NCI-H510A treated with DMSO at 0.1 percent for 48 hours (cell line): ENCODE measurements around the gene ZNF598.
A peak's percentile ranks its signal among the peaks of the same experiment; 100 is the strongest.
"Not testable (repeated sequence)": the region's sequence is repeated elsewhere in the genome, so short reads cannot be mapped to it uniquely, and the experiment has no call there.

Source experiments
- DNase-seq: peaks from one replicate; lab custom pipeline; 2025; lab: John Stamatoyannopoulos, UW

Gene ZNF598

DNA sequence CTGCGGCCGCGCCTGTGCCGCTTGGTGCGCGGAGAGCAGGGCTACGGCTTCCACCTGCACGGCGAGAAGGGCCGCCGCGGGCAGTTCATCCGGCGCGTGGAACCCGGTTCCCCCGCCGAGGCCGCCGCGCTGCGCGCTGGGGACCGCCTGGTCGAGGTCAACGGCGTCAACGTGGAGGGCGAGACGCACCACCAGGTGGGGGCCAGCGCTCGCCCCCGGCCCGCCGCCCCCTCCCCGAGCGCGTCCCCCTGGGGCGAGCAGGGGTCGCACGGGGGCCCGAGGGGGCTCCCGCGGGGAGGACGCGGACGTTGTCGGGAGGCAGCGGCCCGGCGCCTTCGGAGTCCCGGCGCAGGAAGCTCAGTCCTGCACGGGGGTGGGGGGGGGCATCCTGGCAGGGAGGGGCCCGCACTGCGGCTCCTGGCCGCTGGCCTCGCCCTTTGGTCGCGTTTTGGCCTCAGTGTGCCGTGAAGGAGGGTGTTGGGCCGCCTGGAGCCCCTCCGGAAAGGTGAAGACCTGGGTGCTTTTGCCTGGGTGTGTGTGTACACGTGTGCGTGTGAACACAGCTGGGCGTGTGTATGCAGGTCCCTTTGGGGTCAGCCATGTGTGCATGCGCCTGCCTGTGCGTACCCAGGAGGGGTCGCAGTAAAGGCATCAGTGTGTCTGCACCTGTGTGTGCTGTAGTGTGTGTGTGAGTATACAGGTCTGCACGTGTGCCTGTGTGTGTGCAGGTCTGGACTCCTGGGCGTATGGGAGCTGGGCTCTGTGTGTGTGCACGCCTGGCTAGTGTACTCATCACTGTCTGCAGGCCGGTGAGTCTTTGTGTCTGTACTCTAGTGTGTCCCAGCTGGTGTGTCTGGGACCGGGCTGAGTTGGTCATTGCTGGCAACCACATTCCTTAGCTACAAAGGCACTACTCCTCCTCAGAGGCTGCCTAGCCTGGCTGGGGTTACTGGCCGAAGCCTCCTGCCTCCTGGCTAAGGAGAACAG lies 17.7 kb upstream of the ZNF598 start:
- DNase-seq = no peak

DNA sequence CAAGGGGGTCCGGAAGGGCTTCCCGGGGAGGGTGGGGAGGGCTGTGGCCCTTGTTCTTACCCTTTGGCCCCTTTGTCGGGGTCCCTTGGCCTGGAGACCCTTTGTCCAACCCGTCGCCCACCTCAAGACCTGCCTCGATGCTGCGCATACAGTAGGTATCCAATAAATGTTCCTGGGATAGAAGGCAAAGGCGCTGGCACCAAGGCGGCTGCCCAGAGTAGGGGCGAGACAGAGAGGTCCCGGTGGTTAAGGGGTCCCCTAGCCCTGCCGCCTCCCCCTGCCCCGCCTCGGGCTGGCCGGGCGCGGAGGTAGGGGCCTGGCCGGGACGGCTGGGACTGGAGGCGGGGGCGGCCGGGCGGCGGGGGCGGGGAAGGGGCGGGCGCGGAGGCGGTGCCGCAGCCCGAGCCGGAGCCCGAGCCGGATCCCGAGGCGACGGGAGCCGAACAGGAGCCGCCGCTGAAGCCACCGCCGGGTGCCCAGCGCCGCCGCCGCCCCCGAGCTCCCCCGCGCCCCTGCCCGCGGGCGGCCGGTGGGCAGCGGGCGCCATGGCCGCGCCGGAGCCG lies 16.9 kb upstream of the ZNF598 start, which contains the start of gene NHERF2:
Gene NHERF2, plus strand, starts transcription at position 442 of the 563 bp plus-strand sequence. Its CDS starts 104 bp downstream, at position 546.
- DNase-seq = no peak

DNA sequence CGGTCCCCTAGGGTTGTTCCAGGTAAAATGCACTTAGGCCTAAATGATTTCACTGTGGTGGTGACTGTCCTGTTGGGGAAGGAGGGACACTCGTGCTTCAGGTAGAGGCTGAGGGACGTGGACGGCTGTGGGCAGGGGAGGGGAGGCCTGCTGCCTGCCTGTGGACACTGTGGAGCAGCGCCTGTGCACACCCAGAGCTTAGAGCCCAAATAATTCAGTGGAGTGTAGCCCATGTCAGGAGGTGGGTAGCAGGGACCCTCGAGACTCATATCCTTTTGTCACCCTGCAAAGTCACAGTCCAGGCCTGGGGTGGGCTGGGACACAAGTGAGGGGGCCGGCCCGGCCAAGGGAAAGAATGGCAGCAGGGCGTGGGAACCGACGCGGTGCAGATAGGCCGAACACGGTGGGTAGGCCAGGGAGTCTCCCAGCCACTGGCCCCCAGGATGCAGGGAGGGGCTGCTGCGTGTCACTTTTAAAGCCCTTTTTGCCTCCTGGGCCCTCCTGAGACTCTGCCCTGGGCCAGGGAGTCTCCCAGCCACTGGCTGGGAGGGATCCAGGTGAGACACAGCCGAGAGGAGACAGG lies 16.3 kb upstream of the ZNF598 start:
- DNase-seq = no peak

DNA sequence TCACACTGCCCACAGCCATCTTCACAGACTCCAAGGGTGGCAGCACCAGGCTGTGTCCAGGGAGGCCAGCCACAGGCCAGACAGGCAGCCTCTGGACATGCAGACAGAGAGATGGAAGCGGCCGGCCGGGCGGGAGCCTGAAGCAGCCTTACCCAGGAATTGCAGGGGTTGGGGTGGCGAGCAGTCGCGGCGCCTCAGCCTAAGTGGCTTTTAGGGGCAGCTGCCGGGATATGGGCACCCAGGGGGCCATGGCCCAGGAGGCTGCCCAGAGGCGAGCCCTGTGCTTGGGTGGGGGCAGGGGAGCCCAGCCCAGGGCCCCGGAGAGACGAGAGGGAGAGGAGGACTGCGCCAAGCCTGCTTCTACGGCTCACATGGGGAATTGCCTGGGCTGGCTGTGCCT lies 15.6 kb upstream of the ZNF598 start:
- DNase-seq = no peak

DNA sequence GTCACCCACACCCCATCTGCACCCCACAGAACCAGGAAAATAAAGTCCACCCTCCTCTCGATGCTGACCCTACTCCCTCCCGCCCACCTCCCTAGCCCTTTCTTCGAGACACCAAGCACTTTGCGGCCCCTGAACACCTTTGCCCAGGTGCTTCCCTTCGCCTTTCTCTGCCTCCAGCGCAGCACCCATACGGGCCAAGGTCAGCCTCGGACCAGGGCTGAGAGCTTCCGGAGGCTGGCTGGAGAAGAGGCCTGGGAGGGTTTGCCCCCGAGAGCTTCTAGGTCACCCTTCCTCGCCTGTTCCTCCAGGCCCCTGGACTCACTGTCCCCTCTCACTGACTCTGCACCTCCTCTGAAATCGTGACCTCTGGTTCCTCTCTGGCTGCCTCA lies 14.4 kb upstream of the ZNF598 start:
- no peak for DNase-seq

DNA sequence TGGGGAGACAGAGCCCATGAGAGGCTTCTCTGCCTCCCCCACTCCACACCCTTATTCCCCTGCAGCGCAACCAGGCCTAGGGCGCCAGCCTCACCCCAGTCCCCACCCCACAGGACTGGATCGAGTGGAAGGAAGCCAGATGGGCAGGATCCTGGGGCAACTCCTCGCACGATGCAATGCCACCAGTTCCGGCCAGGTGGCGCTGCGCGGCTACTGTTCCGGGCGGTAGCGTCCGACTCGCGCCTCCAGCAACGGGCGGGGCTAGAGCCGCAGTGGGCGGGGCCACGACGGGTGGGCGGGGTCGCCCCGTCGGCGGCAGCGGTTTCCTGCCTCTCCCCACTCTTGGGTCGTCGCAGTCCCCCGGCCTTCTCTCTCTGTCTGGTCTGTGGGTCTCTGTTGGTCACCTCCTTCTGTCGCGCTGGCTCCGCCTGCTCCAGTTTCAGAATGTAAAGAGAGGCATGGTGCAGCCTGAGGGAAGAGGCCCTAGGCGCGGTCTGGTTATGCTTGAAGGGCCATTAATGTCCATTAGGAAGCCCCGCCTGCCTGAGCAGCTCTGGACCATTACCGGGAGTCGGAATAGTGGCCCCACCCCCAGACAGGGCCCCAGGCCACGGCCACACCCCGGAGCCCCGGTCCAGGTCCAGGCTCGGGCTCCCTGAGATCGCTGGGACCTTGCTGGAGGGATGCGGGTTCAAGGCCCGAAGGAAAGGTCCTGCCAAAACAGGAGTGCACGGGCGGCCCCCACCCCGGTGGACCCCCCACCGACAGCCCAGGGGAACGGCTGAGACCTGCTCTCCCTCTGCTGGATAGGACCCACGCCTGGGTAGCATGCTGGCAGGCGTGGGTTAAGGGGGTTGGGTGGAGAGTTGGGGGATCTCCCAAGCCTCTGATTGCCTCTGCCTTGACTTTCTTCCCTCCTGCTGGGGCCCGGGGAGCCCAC lies 13.7 kb upstream of the ZNF598 start:
- peak; percentile 70 for DNase-seq

DNA sequence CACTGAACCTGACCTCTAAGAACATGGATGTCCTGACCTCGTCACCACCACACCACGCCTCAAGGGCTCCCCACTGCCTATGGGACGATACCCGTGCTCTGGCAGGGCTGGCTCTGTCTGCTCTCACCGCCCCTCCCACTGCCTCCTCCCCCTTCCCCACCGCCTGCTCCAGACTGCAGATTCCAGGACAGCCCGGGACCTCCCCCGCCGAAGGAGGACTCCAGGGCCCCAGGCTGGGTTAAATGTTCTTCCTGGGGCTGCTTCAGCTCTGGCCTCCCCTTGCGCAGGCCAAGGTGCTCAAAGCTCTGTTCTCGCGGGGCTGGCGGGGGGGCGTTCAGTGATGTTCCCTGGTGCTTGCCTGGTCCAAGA lies 13.1 kb upstream of the ZNF598 start:
- DNase-seq = no peak

DNA sequence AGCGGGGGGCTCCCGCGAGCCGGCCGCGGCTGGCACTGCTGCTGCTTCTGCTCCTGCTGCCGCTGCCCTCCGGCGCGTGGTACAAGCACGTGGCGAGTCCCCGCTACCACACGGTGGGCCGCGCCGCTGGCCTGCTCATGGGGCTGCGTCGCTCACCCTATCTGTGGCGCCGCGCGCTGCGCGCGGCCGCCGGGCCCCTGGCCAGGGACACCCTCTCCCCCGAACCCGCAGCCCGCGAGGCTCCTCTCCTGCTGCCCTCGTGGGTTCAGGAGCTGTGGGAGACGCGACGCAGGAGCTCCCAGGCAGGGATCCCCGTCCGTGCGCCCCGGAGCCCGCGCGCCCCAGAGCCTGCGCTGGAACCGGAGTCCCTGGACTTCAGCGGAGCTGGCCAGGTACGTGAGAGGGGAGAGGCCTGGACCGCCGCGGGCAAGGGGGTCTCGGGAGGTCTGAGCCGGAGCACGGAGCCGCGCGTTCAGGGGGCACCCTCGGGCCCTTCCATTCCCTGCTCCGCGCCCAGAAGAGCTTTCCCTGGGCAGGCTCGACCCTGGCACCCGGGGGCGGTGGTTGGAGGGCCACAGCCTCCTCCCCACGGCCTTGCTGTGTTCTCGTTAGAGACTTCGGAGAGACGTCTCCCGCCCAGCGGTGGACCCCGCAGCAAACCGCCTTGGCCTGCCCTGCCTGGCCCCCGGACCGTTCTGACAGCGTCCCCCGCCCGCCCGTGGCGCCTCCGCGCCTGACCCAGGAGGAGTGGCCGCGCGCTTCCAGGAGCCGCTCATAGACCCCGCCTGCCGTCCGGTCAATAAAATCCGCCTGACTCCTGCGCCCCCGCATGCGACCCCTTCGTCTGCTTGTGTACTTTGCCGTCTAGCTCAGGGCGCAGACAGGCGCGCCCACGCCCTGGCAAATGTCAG lies 10.6 kb upstream of the ZNF598 start:
- no peak for DNase-seq

DNA sequence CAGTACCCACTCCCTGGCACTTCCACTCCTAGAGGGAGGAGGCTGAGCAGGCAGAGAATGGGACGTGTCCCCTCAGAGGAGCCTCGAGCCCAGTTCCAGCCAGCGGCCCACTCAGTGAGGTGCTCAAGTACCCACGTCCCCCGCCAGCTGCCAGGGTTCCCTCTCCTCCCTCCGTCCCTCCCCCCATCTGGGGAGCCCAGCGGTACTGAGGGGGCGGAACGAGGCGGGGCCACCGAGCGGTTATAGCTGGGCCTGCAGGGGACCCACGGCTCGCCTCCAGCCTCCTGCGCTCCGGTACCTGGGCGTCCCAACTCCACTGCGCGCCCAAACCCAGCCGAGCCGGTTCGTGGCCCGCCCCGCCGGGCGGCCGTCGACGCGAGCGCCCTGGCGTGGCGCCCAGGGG lies 9.9 kb upstream of the ZNF598 start, which contains the start of gene NPW:
Gene NPW, plus strand, starts transcription at position 268 of the 403 bp plus-strand sequence.
- no peak for DNase-seq

DNA sequence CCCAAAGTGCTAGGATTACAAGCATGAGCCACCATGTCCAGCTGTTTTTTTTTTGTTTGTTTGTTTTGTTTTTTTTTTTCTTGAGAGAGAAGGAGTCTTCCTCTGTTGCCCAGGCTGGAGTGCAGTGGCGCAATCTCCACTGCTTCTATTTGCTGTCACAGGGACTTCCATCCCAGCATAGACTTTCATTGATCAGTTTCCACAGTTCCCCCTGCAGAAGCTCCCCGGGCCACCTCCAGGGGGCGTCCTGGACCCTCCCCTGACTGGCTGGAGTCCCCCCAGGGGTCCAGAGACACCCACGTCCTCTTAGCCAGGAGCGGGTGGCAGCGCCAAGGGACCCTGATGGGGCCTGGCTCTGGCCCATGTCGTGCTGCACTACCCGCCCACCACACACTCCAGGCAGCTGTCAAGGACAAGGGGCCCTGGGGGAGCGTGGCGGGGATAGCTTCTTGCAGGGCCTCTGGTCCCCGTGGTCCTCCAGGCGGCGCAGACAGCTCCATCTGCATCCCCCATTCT lies 6.8 kb upstream of the ZNF598 start:
- DNase-seq = no peak

DNA sequence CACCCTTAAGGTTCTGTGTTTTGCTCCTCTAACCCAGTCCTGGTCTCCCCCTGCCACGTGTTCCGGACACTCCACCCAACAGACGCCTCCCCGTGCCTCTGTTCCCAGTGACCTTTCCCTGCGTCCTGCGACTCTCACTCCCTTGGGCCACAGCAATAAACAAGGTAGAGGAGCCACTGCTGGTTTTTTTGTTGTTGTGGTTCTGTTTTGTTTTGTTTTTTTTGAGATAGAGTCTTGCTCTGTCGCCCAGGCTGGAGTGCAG lies 6.3 kb upstream of the ZNF598 start:
- DNase-seq = no peak

DNA sequence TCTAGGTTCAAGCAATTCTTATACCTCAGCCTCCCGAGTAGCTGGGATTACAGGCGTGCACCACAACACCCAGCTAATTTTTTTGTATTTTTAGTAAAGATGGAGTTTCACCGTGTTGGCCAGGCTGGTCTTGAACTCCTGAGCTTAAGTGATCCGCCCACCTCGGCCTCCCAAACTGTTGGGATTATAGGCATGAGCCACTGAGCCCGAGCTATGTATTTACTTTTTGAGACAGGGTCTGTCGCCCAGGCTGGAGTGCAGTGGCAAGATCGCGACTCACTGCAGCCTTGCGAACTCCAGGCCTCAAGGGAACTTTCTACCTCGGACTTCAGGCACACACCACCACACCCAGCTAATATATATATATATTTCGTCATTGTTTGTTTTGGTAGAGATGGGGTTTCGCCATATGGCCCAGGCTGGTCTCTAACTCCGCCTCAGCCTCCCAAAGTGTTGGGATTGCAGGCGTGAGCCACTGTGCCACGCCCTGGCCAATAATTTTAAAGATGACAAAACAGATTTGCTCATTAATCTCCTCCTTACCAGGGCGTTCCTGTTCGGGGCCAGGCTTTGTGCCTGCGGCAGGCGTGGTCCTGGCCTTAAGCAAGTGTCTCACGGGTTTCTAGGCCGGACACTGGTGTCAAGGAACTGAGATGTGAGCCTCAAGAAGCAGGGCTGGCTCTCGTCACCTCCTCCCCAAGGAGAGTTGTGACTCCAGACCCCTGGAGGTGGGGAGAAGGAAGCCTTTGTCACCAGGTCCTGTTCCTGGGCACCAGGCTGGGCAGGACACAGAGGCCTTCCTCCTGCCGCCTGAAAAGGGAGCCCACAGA lies 5.7 kb upstream of the ZNF598 start:
- DNase-seq = no peak

DNA sequence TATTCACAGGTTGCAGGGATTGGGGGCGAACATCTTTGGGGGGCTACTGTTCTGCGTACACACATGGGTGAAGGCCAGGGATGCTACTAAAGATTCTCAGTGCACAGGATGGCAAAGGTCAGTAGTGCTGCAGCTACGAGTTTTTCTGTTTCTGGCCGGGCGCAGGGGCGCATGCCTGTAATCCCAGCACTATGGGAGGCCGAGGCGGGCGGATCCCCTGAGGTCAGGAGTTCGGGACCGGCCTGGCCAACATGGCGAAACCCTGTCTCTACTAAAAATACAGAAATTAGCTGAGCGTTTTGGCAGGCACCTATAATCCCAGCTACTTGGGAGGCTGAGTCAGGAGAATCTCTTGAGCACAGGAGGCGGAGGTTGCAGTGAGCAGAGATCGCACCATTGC lies 3.9 kb upstream of the ZNF598 start:
- no peak for DNase-seq

DNA sequence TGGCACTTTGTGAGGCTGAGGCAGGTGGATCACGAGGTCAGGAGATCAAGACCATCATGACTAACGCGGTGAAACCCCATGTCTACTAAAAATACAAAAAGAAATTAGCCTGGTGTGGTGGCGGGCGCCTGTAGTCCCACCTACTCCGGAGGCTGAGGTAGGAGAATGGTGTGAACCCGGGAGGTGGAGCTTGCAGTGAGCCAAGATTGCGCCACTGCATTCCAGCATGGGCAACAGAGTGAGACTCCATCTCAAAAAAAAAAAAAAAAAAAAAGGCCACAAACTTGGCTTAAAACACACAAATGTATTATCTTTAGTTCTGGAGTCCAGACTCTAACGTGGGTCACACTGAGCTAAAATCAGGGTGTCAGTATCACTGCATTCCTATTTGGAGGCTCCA lies 2.1 kb upstream of the ZNF598 start:
- DNase-seq = not testable (repeated sequence)

DNA sequence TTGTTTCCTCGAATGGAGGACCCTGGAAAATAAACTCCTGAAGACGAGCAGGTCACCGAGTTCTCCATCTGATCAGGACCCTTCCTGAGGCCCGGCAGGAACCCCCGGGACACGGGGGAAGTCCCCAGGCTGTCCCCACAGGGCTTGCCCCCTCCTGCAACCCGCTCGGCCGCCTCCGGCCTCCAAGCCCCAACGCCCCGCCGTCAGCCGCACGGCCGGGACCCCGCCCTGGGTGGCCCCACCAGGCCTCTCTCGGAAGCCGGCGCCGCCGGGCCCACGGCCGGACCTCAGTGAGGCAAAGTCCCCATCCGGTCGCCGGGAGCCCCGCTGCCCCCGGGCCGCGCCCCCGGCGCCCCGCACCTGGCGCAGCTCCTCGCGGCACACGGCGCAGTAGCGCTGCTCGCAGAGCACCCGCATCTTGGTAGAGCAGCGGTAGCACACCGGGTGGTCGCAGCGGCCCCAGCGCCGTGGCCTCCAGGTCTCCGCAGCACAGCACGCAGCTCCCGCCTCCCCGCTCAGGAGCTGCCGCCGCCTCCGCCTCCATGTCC lies 383 bp downstream of the ZNF598 start:
- no peak for DNase-seq

DNA sequence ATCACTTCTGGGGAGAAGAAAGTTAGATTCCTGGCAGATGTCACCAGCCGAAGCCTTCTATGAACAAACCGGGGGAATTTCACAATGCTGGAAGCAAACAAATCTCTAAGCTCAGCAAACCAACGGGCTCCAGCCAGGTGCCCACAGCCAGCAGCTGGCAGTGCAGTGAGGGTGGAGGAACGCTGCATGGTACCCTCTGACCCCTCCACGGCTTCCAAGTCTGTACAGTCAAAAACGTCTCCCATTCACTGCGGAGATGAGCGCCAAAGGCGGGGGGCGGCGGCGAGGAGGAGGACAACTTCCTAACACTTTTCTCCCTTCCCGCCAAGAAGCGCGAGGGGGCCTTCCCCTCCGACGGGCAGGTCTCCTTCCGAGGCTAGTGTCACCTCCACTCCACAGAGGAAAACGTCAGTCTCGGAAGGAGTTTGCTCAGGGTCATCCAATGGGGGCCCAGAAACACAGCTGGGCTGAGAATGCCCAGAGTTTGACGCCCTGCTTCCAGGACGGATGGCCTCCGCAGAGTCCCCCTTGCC lies 924 bp downstream of the ZNF598 start:
- DNase-seq = no peak

DNA sequence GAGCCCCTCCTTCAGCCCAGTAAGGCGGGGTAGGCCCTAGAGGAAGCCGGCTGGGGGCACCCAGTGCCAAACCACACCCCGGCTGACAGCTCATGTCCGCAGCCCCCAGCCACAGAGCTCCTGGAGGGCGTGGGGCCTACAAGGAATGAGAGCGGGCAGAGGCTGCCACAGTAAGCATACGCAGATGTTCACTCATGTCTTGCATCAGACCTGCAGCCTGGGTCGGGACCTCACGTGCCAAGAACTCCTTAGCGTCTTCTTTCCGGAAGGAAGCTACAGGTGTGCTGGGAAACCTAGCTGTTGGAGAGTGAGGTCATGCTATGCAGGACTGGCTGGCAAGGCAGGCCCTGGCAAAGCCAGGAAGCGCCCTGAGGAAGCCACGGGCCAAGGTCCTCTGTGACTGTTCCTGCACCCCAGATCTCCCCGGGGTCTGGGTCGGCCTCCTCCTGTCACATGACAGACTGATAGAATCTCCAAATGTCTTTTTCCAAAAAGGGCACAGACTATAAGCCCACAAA lies 1.6 kb downstream of the ZNF598 start:
- no peak for DNase-seq

DNA sequence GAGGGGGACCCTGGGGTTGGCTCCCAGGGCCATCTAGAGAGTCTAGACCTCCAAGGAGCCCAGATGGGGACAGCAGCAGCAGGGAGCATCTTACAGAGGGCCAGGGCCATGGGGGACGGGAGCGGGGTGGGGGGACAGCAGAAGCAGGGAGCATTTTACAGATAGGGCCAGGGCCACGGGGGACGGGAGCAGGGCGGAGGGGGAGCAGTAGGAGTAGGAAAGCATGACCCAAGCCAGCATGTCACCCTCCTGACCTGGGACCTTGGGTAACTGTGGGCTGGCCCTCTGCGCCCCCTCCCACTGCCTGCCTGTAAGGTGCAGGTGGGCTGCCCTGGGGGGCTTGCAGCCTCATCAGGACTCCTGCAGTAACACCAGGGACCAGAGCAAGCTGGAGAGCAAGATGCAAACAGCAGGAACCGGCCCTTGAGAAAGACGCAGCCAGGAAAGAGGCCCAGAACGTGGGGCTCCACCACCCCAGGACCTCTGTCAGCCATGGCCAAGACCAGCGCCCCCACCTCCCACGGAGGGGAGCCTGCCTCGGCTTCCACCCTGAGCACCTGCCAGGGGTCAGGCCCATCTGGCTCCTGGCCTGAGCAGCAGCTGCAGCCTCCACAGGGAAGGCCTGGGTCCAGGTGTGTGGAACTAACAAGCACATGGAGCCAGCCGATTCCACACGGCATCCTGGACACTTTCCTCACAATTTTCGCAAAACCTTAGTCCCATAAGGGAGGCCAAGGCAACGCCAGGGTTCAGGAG lies 2.4 kb downstream of the ZNF598 start:
- DNase-seq = no peak
